K562 (cell line): Measurements from ENCODE around the gene FAM227A. TPM values are rescaled to one million over a fixed set of nuclear protein-coding genes. Genes with fewer than 3 reads are reported as not detected.

Experiments
- ATAC-seq: fragments of 200-7000 bp; cut with Tn5 transposase; 3 replicates; pipeline ENCODE4 v1.9.1; 2020; ENCODE audit warnings: moderate library complexity
- BruUV-seq: library from RNA; stranded (reverse); fragments of 400-500 nt; replicated peaks from 2 replicates; lab custom pipeline; 2021; lab: Mats Ljungman, UMichigan
- CTCF ChIA-PET: fragments of 300-600 bp; formaldehyde crosslinking; extraction: SDS; loops from one replicate; lab custom pipeline; 2021; ENCODE audit warnings: low intra/inter-chr PET ratio; lab: Yijun Ruan, JAX
- POLR2A ChIA-PET: fragments of 300-600, 350-650 bp; sonication (Branson Sonifier 250); formaldehyde crosslinking; extraction: SDS; loops from one replicate; lab custom pipeline; 2021; ENCODE audit warnings: antibody characterized with exemption, inconsistent platforms; lab: Yijun Ruan, JAX
- DNase-seq, 4 experiments: peaks; one replicate each; pipeline versions ENCODE4 v3.0.0 to v3.0.0-alpha.2; 2011 to 2018; ENCODE audit warnings: low spot score in 3 of 4, mixed read lengths in 3 of 4; ENCODE audit errors: extremely low read depth in 1 of 4
- FAIRE-seq: peaks from 2 replicates; lab custom pipeline; 2011; peaks lifted over from hg19 to GRCh38; lab: Jason Lieb, UNC
- H2AFZ ChIP-seq: 2 replicates; pipeline ENCODE4 v1.6.0; 2011; ENCODE audit warnings: low read depth, low read length, control low read depth, inconsistent platforms
- H3K27ac ChIP-seq: fragments of 200-600 bp; 3 replicates; pipeline ENCODE4 v1.8.0; 2011; ENCODE audit warnings: low read depth, mild to moderate bottlenecking, control low read depth, inconsistent platforms, low read length, moderate library complexity, mixed read lengths; ENCODE audit errors: extremely low read depth
- H3K27me3 ChIP-seq, 2 experiments: fragments of 300-600 bp in 1 of 2; 2 replicates in 1 of 2; 3 replicates in 1 of 2; pipeline versions ENCODE4 v1.6.0 to v1.8.0; 2011; ENCODE audit warnings: inconsistent platforms in 2 of 2, low read length in 2 of 2, mild to moderate bottlenecking in 1 of 2, mixed read lengths in 1 of 2, moderate library complexity in 1 of 2; ENCODE audit not compliant: control insufficient read depth in 2 of 2, insufficient read depth in 2 of 2
- H3K36me3 ChIP-seq: fragments of 300-600 bp; 3 replicates; pipeline ENCODE4 v1.8.0; 2011; ENCODE audit warnings: mild to moderate bottlenecking, low read length, inconsistent platforms; ENCODE audit not compliant: control insufficient read depth, insufficient read depth
- H3K4me1 ChIP-seq, 2 experiments: fragments of 200-600 bp in 1 of 2; replicated peaks in 1 of 2; 2 replicates in 1 of 2; 3 replicates in 1 of 2; pipeline versions ENCODE4 v1.5.1 to v1.8.0; 2011; ENCODE audit warnings: inconsistent platforms in 2 of 2, low read length in 2 of 2, mild to moderate bottlenecking in 1 of 2, mixed read lengths in 1 of 2, moderate library complexity in 1 of 2; ENCODE audit not compliant: control insufficient read depth in 2 of 2, insufficient read depth in 2 of 2
- H3K4me2 ChIP-seq: 2 replicates; pipeline ENCODE4 v1.6.1; 2011; ENCODE audit warnings: low read length, control low read depth, inconsistent platforms, mixed read lengths; ENCODE audit not compliant: insufficient read depth
- H3K4me3 ChIP-seq: fragments of 200-600 bp; sonication (generic), shearing (Covaris generic); 2 replicates; pipeline ENCODE4 v1.5.1; 2016; ENCODE audit warnings: control low read depth, inconsistent platforms
- H3K79me2 ChIP-seq: fragments of 200-600 bp; 3 replicates; pipeline ENCODE4 v1.8.0; 2011; ENCODE audit warnings: low read length, inconsistent platforms; ENCODE audit not compliant: control insufficient read depth, insufficient read depth
- H3K9ac ChIP-seq, 2 experiments: 2 replicates each; pipeline versions ENCODE4 v1.6.0 to v1.6.1; 2011; ENCODE audit warnings: low read depth in 2 of 2, low read length in 2 of 2, control low read depth in 1 of 2, inconsistent platforms in 1 of 2, mild to moderate bottlenecking in 1 of 2, mixed read lengths in 1 of 2; ENCODE audit not compliant: insufficient read depth in 1 of 2
- H3K9me1 ChIP-seq: one replicate; pipeline ENCODE4 v1.6.0; 2011; ENCODE audit warnings: inconsistent platforms, mild to moderate bottlenecking, low read length, moderate library complexity; ENCODE audit not compliant: control insufficient read depth, insufficient read depth
- H3K9me3 ChIP-seq: replicated peaks from 2 replicates; pipeline ENCODE4 v1.5.1; 2011; ENCODE audit warnings: low read depth, low read length, inconsistent platforms; ENCODE audit not compliant: control insufficient read depth, insufficient read depth
- H4K20me1 ChIP-seq: replicated peaks from 2 replicates; pipeline ENCODE4 v1.6.1; 2011; ENCODE audit warnings: low read length, inconsistent platforms, mixed read lengths; ENCODE audit not compliant: control insufficient read depth, insufficient read depth
- ARNT ChIP-seq, 2 experiments: fragments of 450-650 bp; IDR thresholded peaks; 2 replicates each; pipeline ENCODE4 v1.6.1; 2016; ENCODE audit warnings: mild to moderate bottlenecking in 1 of 2
- COPS2 ChIP-seq: fragments of 450-650 bp; conservative IDR thresholded peaks from 2 replicates; pipeline ENCODE4 v1.6.1; 2016; ENCODE audit warnings: mild to moderate bottlenecking, moderate library complexity
- ILF3 ChIP-seq: fragments of 450-650 bp; IDR thresholded peaks from 2 replicates; pipeline ENCODE4 v1.6.1; 2018; ENCODE audit warnings: antibody characterized with exemption, mild to moderate bottlenecking, moderate library complexity, borderline replicate concordance
- KHSRP ChIP-seq: fragments of 450-650 bp; IDR thresholded peaks from 2 replicates; pipeline ENCODE4 v1.6.1; 2017
- MYC ChIP-seq, 2 experiments: fragments of 250-450 bp in 1 of 2; sonication (Bioruptor Pico) in 1 of 2; IDR thresholded peaks; 2 replicates each; pipeline versions ENCODE4 v1.5.1 to v1.6.1; 2012 to 2021; ENCODE audit warnings: low read depth in 2 of 2, borderline replicate concordance in 1 of 2, improper control_type of control experiment in 1 of 2, low read length in 1 of 2, mild to moderate bottlenecking in 1 of 2, moderate library complexity in 1 of 2
- RBM22 ChIP-seq: fragments of 200-400 bp; formaldehyde crosslinking; IDR thresholded peaks from 2 replicates; pipeline ENCODE4 v1.6.1; 2018; ENCODE audit warnings: low read length, low read depth; ENCODE audit not compliant: poor library complexity, severe bottlenecking
- YY1 ChIP-seq, 3 experiments: IDR thresholded peaks; 2 replicates each; pipeline ENCODE4 v1.6.1; 2011; ENCODE audit warnings: low read length in 2 of 3, mild to moderate bottlenecking in 2 of 3, moderate library complexity in 2 of 3, borderline replicate concordance in 1 of 3, control low read depth in 1 of 3, low read depth in 1 of 3; ENCODE audit not compliant: insufficient read depth in 3 of 3, insufficient replicate concordance in 2 of 3, control insufficient read depth in 1 of 3, insufficient read length in 1 of 3; ENCODE audit errors: extremely low read depth in 1 of 3
- ZNF212 ChIP-seq: fragments of 450-650 bp; formaldehyde crosslinking; IDR thresholded peaks from 2 replicates; pipeline ENCODE4 v1.4.0; 2020; ENCODE audit warnings: mild to moderate bottlenecking
- ZNF24 ChIP-seq: fragments of 450-650 bp; IDR thresholded peaks from 2 replicates; pipeline ENCODE4 v1.6.1; 2016
- ZNF347 ChIP-seq: fragments of 450-650 bp; formaldehyde crosslinking; IDR thresholded peaks from 2 replicates; pipeline ENCODE4 v1.4.0; 2020; ENCODE audit warnings: low read depth, mild to moderate bottlenecking, moderate library complexity
- WGBS: fragments of 100-300 bp; shearing (Covaris generic); methylation state at CpG from one replicate; pipeline ENCODE4 v1.1.6; 2016; ENCODE audit warnings: low coverage, mixed read lengths; ENCODE audit not compliant: insufficient coverage; ENCODE audit errors: missing lambda C conversion rate; 5-methylcytosine and 5-hydroxymethylcytosine counted together
- in situ Hi-C: fragments of 300-500 bp; cut with MboI; formaldehyde crosslinking; loops from 4 replicates; pipeline ENCODE4 v1.15.0; 2018; ENCODE audit warnings: inconsistent platforms, mixed read lengths
- intact Hi-C: fragments of 100-400 bp; cut with micrococcal nuclease; formaldehyde crosslinking; loops from 2 replicates; pipeline ENCODE4 v1.14.2; 2022
- polyA plus RNA-seq, 8 experiments: library from polyadenylated mRNA; depleted of rRNA in 4 of 8; stranded (reverse) in 5 of 8; unstranded in 3 of 8; fragments of >200 nt; fragmentation: Nextera tagmentation in 2 of 8; fragmentation: Illumina TruSeq in 1 of 8; extraction: Ambion mirVana in 2 of 8; extraction: Trizol in 1 of 8; gene quantifications; 2 replicates each; pipeline versions ENCODE4 v1.2.1 to v1.2.3, GENCODE V29; 2011 to 2014; ENCODE audit warnings: inconsistent platforms in 1 of 8, missing spikeins in 1 of 8
- total RNA-seq, 7 experiments: library from RNA; depleted of rRNA in 6 of 7; stranded (reverse); fragments of >200 nt in 6 of 7; fragmentation: Illumina TruSeq in 2 of 7; extraction: Trizol in 2 of 7; gene quantifications; 2 replicates each; pipeline versions ENCODE4 v1.2.1 to v1.2.3, GENCODE V29; 2011 to 2021; ENCODE audit warnings: low replicate concordance in 1 of 7
- TF ChIP-seq, protein P1 (sequence below): fragments of 450-650 bp; formaldehyde crosslinking; IDR thresholded peaks from 2 replicates; pipeline ENCODE4 v1.4.0; 2020; ENCODE audit warnings: mild to moderate bottlenecking, moderate library complexity
- TF ChIP-seq, protein P2 (sequence below): sonication (generic); formaldehyde crosslinking; IDR thresholded peaks from 2 replicates; pipeline ENCODE4 v1.8.0; 2022; ENCODE audit warnings: mild to moderate bottlenecking, missing genetic modification reagents

FAM227A gene
- total and polyA plus RNA-seq, 9 of the 15 experiments (the other 6 are each of a cell fraction or from before 2014, with no cell fraction given): 0.10 to 2.2 (median 0.83) TPM

- intact Hi-C loops: no loop called here
- 54% methylated on average over 2 of the region's 2 CpGs for WGBS
- H3K9ac ChIP-seq: no peak overlapping the region
- no peaks in the 10 kb centered on the region for H4K20me1 ChIP-seq
- no peak overlapping the region for H3K4me2 ChIP-seq
- ATAC-seq: no peak
- H3K4me3 ChIP-seq: no peak overlapping the region
- ChIA-PET POLR2A (no interaction called here), CTCF (no interaction called here)
- no peak for DNase-seq
- H3K27ac ChIP-seq: no peak overlapping the region
- BruUV-seq: no TSS peak
- H3K27me3 ChIP-seq: no peaks in the 10 kb centered on the region
- no peak for FAIRE-seq
- H3K9me3 ChIP-seq: no peaks in the 10 kb centered on the region
- no peak overlapping the region for H2AFZ ChIP-seq
- no peaks in the 10 kb centered on the region for H3K79me2 ChIP-seq
- no peaks in the 10 kb centered on the region for H3K9me1 ChIP-seq
- H3K4me1 ChIP-seq: no peaks in the 10 kb centered on the region
- in situ Hi-C loops: no loop called here
- H3K36me3 ChIP-seq: no peaks in the 10 kb centered on the region
- TF ChIP-seq ARNT (IDR thresholded peaks at IDR 0.05) (no peak), ZNF24 (no peak), YY1 (IDR thresholded peaks at IDR 0.05; ENCODE audit: borderline replicate concordance in 1 of 3, control insufficient read depth in 1 of 3, extremely low read depth in 1 of 3, insufficient read depth in 3 of 3, insufficient read length in 1 of 3, insufficient replicate concordance in 2 of 3, low read depth in 1 of 3, low read length in 2 of 3) (no peak), ZNF212 (no peak), MYC (IDR thresholded peaks at IDR 0.05; ENCODE audit: low read depth, low read length) (no peak), MYC (CRISPR knock-in tag; IDR thresholded peaks at IDR 0.05; ENCODE audit: borderline replicate concordance, low read depth) (no peak), ZNF347 (CRISPR knock-in tag) (no peak), ILF3 (no peak), KHSRP (no peak), RBM22 (no peak), COPS2 (no peak)
- TF ChIP-seq, protein P1, sequence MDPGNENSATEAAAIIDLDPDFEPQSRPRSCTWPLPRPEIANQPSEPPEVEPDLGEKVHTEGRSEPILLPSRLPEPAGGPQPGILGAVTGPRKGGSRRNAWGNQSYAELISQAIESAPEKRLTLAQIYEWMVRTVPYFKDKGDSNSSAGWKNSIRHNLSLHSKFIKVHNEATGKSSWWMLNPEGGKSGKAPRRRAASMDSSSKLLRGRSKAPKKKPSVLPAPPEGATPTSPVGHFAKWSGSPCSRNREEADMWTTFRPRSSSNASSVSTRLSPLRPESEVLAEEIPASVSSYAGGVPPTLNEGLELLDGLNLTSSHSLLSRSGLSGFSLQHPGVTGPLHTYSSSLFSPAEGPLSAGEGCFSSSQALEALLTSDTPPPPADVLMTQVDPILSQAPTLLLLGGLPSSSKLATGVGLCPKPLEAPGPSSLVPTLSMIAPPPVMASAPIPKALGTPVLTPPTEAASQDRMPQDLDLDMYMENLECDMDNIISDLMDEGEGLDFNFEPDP (CRISPR knock-in tag): no peak
- TF ChIP-seq, protein P2, sequence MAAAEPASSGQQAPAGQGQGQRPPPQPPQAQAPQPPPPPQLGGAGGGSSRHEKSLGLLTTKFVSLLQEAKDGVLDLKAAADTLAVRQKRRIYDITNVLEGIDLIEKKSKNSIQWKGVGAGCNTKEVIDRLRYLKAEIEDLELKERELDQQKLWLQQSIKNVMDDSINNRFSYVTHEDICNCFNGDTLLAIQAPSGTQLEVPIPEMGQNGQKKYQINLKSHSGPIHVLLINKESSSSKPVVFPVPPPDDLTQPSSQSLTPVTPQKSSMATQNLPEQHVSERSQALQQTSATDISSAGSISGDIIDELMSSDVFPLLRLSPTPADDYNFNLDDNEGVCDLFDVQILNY (CRISPR knock-in tag): no peak
Observed at GRCh38 chr22:38540701-38541100, 115.5 kb downstream of the FAM227A start.
